Sigmoid colon (tissue), 7 donors: ENCODE data around the gene NGDN. TPM values are rescaled to one million over a fixed set of nuclear protein-coding genes. Genes with fewer than 3 reads are reported as not detected.

ENCODE experiments used
- DNase-seq: peaks from one replicate; pipeline ENCODE4 v3.0.0-alpha.2; 2019
- H3K27ac ChIP-seq, 4 donors: fragments of 200-600 bp; sonication (generic); one replicate each; pipeline ENCODE4 v1.5.1; 2016 to 2019; ENCODE audit warnings: mild to moderate bottlenecking in 1 of 4
- H3K27me3 ChIP-seq, 3 donors: fragments of 200-600 bp; sonication (generic); one replicate each; pipeline ENCODE4 v1.5.1; 2019; ENCODE audit warnings: mild to moderate bottlenecking in 1 of 3
- H3K36me3 ChIP-seq, 4 donors: fragments of 200-600 bp; sonication (generic); one replicate each; pipeline ENCODE4 v1.5.1; 2016 to 2019
- H3K4me1 ChIP-seq, 4 donors: fragments of 200-600 bp; sonication (generic); one replicate each; pipeline ENCODE4 v1.5.1; 2017 to 2019
- H3K4me3 ChIP-seq, 4 donors: fragments of 200-600 bp; sonication (generic); one replicate each; pipeline ENCODE4 v1.5.1; 2017 to 2019; ENCODE audit warnings: mild to moderate bottlenecking in 2 of 4, moderate library complexity in 1 of 4
- H3K9me3 ChIP-seq, 4 donors: fragments of 200-600 bp in 3 of 4; sonication (generic) in 3 of 4; one replicate each; pipeline versions ENCODE4 v1.5.1 to v1.6.1; 2013 to 2019
- CTCF ChIP-seq, 4 experiments: fragments of 450-650 bp in 3 of 4; fragments of 200-600 bp in 1 of 4; IDR thresholded peaks; one replicate each; pipeline ENCODE4 v1.5.1; 2016 to 2019; ENCODE audit warnings: antibody characterized with exemption in 4 of 4, mild to moderate bottlenecking in 3 of 4, moderate library complexity in 2 of 4
- EP300 ChIP-seq, 4 donors: sonication (generic); formaldehyde crosslinking; IDR thresholded peaks; one replicate each; pipeline ENCODE4 v1.6.1; 2017; ENCODE audit warnings: antibody characterized with exemption in 4 of 4
- POLR2A ChIP-seq, 2 donors: fragments of 450-650 bp; IDR thresholded peaks; one replicate each; pipeline ENCODE4 v1.6.1; 2016; ENCODE audit warnings: antibody characterized with exemption in 2 of 2, mild to moderate bottlenecking in 2 of 2, moderate library complexity in 2 of 2
- POLR2AphosphoS5 ChIP-seq, 4 donors: sonication (generic); formaldehyde crosslinking; IDR thresholded peaks; one replicate each; pipeline ENCODE4 v1.6.1; 2017; ENCODE audit warnings: antibody characterized with exemption in 4 of 4
- WGBS, 2 donors: extraction: QIAGEN DNeasy Blood & Tissue Kit; methylation state at CpG; one replicate each; pipeline ENCODE4 v1.1.7; 2013; 5-methylcytosine and 5-hydroxymethylcytosine counted together
- intact Hi-C: fragments of 100-400 bp; cut with DNase I; formaldehyde crosslinking; loops from one replicate; pipeline ENCODE4 v1.15.1; 2023
- polyA plus RNA-seq, 3 donors: library from polyadenylated mRNA; stranded (reverse); fragments of 200-250 nt; gene quantifications; one replicate each; pipeline ENCODE4 v1.2.3, GENCODE V29; 2013
- total RNA-seq, 4 donors: library from RNA; depleted of rRNA; stranded (reverse); fragments of >200 nt; gene quantifications; one replicate each; pipeline ENCODE4 v1.1.0, GENCODE V29; 2016
- donor health status: healthy with polysubstance abuse.
- donor health status: Bipolar disorder and iron deficiency.
- donor health status: healthy.

The NGDN gene
- total and polyA plus RNA-seq, 7 donors, result 23.3 to 46.2 (median 39.6) TPM

GRCh38 chr14:23428686-23429495, 40.6 kb upstream of the NGDN start:
- no peaks in the 10 kb centered on the region for H3K9me3 ChIP-seq
- peak; percentile 53 for DNase-seq
- no peaks in the 10 kb centered on the region for H3K27me3 ChIP-seq
- no peaks in the 10 kb centered on the region for H3K4me1 ChIP-seq
- intact Hi-C loops, result no loop called here
- 91% methylated on average over 13 of the region's 13 CpGs for WGBS, 2 donors
- TF ChIP-seq CTCF (IDR thresholded peaks at IDR 0.05) (no peak), POLR2AphosphoS5 (IDR thresholded peaks at IDR 0.05) (no peak), EP300 (IDR thresholded peaks at IDR 0.05) (no peak), POLR2A (IDR thresholded peaks at IDR 0.05) (no peak)
- no peak overlapping the region for H3K27ac ChIP-seq
- no peaks in the 10 kb centered on the region for H3K36me3 ChIP-seq
- no peak overlapping the region for H3K4me3 ChIP-seq

DNA sequence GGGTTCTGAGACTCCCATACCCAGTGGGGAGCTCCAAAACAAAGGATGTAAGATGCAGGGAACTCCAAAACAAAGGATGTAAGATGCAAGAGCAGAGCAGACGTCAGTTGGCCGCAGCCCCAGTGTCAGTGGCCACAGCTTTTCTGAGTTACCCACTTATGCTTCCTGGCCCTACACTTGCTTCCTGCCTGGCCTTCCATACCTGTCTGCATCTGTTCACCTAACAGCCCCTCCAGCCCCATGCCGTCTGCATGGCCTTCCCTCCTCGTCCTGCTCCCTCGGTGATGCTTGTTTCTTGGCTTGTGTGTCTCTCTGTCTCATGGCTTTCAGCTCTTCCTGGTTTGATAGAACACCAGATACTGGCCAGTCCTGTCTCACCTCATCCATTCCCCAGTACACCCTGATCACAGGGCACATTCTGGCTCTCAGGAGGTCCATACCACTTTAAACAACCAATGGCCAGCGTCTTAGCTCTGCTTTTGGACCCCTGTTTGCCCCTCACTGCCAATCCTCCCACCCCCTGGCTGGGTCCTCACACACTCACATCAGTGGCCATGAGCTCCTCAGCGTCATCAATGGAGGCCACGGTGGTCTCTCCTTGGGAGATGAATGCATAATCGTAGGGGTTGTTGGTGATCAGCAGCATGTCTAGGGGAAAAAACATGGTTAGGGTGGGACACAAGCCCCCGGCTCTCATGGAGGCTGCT, 39.3 kb upstream of the NGDN start:
- no peaks in the 10 kb centered on the region for H3K4me1 ChIP-seq
- H3K36me3 ChIP-seq, result no peaks in the 10 kb centered on the region
- H3K27me3 ChIP-seq, result no peaks in the 10 kb centered on the region
- WGBS, 2 donors, result 82 to 88% methylated on average over 10 of the region's 10 CpGs
- no peak overlapping the region for H3K27ac ChIP-seq
- no peak overlapping the region for H3K4me3 ChIP-seq
- TF ChIP-seq EP300 (IDR thresholded peaks at IDR 0.05), result no peak
- TF ChIP-seq POLR2AphosphoS5 (IDR thresholded peaks at IDR 0.05), result no peak
- TF ChIP-seq POLR2A (IDR thresholded peaks at IDR 0.05), result no peak
- TF ChIP-seq CTCF (IDR thresholded peaks at IDR 0.05), result no peak
- no peaks in the 10 kb centered on the region for H3K9me3 ChIP-seq
- intact Hi-C loops, result no loop called here
- peak; percentile 41 for DNase-seq

DNA sequence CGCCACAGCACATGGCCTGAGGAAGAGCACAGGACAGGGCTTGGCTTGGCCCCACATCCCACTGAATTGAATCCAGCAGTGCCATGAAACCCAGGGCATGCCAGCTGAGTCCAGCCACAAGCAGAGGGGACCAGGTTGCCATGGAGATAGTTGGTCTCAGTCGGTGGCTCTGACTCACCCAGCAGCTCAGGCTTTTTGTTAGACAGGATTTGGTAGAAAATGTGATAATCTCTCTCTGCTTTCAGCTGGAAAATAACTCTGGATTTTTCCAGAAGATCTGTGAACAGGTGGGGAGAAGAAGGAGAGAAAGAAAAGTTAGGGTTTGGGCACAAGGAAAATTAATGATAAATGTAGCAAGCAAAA, 38.8 kb upstream of the NGDN start:
- WGBS, 2 donors, result 51 to 53% methylated on average over 2 of the region's 2 CpGs
- H3K27ac ChIP-seq, result no peak overlapping the region

DNA sequence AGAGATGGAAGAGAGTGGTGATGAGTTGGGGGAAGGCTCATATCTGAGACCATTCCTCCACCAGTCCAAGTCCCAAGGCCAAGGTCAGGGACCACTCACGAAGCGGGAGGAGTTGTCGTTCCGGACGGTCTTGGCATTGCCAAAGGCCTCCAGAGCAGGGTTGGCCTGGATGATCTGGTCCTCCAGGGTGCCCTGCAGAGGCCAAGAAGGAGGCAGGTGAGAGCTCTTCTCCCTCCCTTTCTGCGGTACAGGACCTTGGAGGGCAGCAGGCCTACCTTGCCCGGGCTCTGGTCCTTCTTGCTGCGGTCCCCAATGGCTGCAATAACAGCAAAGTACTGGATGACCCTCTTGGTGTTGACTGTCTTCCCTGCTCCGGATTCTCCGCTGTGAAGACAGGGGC, 38.0 kb upstream of the NGDN start:
- DNase-seq, result peak; percentile 13
- no peak for TF ChIP-seq CTCF (IDR thresholded peaks at IDR 0.05)
- TF ChIP-seq EP300 (IDR thresholded peaks at IDR 0.05), result no peak
- no peak for TF ChIP-seq POLR2AphosphoS5 (IDR thresholded peaks at IDR 0.05)
- no peak for TF ChIP-seq POLR2A (IDR thresholded peaks at IDR 0.05)
- no peaks in the 10 kb centered on the region for H3K36me3 ChIP-seq
- H3K4me1 ChIP-seq, result no peaks in the 10 kb centered on the region
- H3K9me3 ChIP-seq, result no peaks in the 10 kb centered on the region
- WGBS, 2 donors, result 91 to 94% methylated on average over 10 of the region's 10 CpGs
- no peak overlapping the region for H3K4me3 ChIP-seq
- intact Hi-C loops, result no loop called here
- H3K27me3 ChIP-seq, result no peaks in the 10 kb centered on the region
- H3K27ac ChIP-seq, result no peak overlapping the region

More for the DNA sequence above, 38.8 kb upstream of the NGDN start:
- no peaks in the 10 kb centered on the region for H3K27me3 ChIP-seq
- no peaks in the 10 kb centered on the region for H3K9me3 ChIP-seq
- no peak overlapping the region for H3K4me3 ChIP-seq
- DNase-seq, result peak; percentile 48
- no peak for TF ChIP-seq POLR2AphosphoS5 (IDR thresholded peaks at IDR 0.05)
- TF ChIP-seq CTCF (IDR thresholded peaks at IDR 0.05), result no peak
- no peak for TF ChIP-seq POLR2A (IDR thresholded peaks at IDR 0.05)
- no peak for TF ChIP-seq EP300 (IDR thresholded peaks at IDR 0.05)
- no peaks in the 10 kb centered on the region for H3K36me3 ChIP-seq
- H3K4me1 ChIP-seq, result no peaks in the 10 kb centered on the region
- intact Hi-C loops, result no loop called here
